ENCODE data around the gene GOLGA3. TPM values are rescaled to one million over a fixed set of nuclear protein-coding genes. Genes with fewer than 3 reads are reported as not detected.
"Not testable (repeated sequence)": the region's sequence is repeated elsewhere in the genome, so short reads cannot be mapped to it uniquely, and the experiment has no call there.

GOLGA3 gene
- polyA plus RNA-seq, 1 experiment = 22.6 TPM

DNA sequence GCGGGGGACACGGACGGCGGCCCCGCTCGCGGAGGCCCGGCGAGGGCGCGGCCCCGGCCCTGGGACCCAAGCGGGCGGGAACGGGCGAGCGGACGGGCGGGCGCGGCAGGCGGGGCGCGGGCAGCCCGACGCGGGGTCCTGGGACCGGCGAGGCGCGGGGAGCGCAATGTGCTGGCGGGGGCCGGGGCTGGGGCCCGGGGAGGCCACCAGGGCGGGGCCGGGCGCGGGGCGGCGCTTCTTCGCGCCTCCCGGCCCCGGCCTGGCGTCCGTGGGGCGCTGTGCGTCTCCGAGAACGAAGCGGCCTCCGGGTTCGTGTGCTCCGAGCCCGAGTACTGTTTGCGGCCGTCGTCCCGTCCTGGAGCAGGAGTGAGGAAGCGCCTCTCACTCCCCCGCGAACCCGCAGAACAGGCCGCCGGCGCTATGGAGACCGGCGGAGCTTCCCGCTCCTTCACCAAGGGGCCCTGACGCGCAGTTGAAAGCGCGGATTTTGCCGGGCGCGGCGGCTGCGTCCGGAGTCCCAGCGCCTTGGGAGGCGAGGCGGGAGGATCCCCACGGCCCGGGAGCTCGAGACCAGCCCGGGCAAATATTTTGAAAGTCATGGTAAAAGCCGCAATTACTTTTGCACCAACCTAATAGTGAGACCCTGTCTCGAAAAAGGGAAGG lies 66.6 kb downstream of the GOLGA3 start:
- ChIA-PET POLR2A (no interaction called here), CTCF (no interaction called here)
- TF ChIP-seq, protein P1, sequence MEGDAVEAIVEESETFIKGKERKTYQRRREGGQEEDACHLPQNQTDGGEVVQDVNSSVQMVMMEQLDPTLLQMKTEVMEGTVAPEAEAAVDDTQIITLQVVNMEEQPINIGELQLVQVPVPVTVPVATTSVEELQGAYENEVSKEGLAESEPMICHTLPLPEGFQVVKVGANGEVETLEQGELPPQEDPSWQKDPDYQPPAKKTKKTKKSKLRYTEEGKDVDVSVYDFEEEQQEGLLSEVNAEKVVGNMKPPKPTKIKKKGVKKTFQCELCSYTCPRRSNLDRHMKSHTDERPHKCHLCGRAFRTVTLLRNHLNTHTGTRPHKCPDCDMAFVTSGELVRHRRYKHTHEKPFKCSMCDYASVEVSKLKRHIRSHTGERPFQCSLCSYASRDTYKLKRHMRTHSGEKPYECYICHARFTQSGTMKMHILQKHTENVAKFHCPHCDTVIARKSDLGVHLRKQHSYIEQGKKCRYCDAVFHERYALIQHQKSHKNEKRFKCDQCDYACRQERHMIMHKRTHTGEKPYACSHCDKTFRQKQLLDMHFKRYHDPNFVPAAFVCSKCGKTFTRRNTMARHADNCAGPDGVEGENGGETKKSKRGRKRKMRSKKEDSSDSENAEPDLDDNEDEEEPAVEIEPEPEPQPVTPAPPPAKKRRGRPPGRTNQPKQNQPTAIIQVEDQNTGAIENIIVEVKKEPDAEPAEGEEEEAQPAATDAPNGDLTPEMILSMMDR (IDR thresholded peaks at IDR 0.05; ENCODE audit: low read depth, low read length) = 0 out of 2 replicates have a peak, but pooled peaks have one; percentile 2
- no peak for DNase-seq (ENCODE audit: low read depth, low spot score)
- H3K9me3 ChIP-seq (ENCODE audit: control insufficient read depth, insufficient read depth, low read length) = peaks cover 3% of the 10 kb centered on the region; the same call in 1 of the 2 replicates
- peak overlapping the region; percentile 88 for H3K4me3 ChIP-seq (ENCODE audit: low read depth, low read length)
- peak overlapping the region; percentile 93 for H3K27ac ChIP-seq (ENCODE audit: low read depth, low read length)
- no peaks in the 10 kb centered on the region for H3K27me3 ChIP-seq (ENCODE audit: control insufficient read depth, insufficient read depth, low read length)

- peak within 1 kb of the TSS; percentile 93 for H3K27ac ChIP-seq (ENCODE audit: low read depth, low read length)
- no peak for DNase-seq (ENCODE audit: low read depth, low spot score)
- peaks cover 3% of the 10 kb centered on the region; the same call in 1 of the 2 replicates for H3K9me3 ChIP-seq (ENCODE audit: control insufficient read depth, insufficient read depth, low read length)
- ChIA-PET CTCF (no interaction called here), POLR2A (no interaction called here)
- H3K4me3 ChIP-seq (ENCODE audit: low read depth, low read length) = peak within 1 kb of the TSS; percentile 88
- H3K27me3 ChIP-seq (ENCODE audit: control insufficient read depth, insufficient read depth, low read length) = no peaks in the 10 kb centered on the region
- TF ChIP-seq, protein P1 (IDR thresholded peaks at IDR 0.05; ENCODE audit: low read depth, low read length) = no peak
Observed at GRCh38 chr12:132761032-132761920, 67.4 kb downstream of the GOLGA3 start, which contains the start of gene ANKLE2. TSS of gene ANKLE2 (minus strand) at chr12:132761832. CDS start at chr12:132761798, 34 bp downstream.

DNA sequence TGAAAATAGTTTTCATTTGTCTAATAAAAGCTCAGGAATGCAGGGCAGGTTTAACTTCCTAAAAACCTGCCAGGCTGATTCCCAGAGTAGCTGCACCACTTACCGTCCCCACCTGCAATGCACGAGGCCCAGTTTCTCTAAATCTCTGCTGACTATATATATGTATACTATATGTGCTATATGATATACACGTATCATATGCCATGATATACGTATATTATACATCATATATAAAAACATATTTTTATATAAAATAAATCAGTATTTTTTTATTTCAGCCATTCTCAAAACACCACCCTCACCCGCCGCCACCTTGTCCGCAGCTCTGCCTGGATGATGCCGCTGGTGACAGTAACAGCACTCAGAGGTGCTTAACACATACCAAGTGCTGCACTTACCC lies 69.3 kb downstream of the GOLGA3 start:
- POLR2A ChIA-PET = no interaction called here
- Histone ChIP-seq H3K9me3 (ENCODE audit: control insufficient read depth, insufficient read depth, low read length) (peaks cover 3% of the 10 kb centered on the region; the same call in 1 of the 2 replicates), H3K27ac (ENCODE audit: low read depth, low read length) (no peak overlapping the region), H3K27me3 (ENCODE audit: control insufficient read depth, insufficient read depth, low read length) (no peaks in the 10 kb centered on the region), H3K4me3 (ENCODE audit: low read depth, low read length) (peak overlapping the region; percentile 27)
- CTCF ChIA-PET = interaction anchor here (0.6 kb wide), 1 partner anchor 84 kb away, joined by 3 read pairs; no protein-coding TSS in a partner anchor
- TF ChIP-seq, protein P1 (IDR thresholded peaks at IDR 0.05; ENCODE audit: low read depth, low read length) = no peak
- DNase-seq (ENCODE audit: low read depth, low spot score) = no peak

GRCh38 chr12:132758825-132759224 lies 69.8 kb downstream of the GOLGA3 start:
- H3K27ac ChIP-seq (ENCODE audit: low read depth, low read length); DNase-seq (ENCODE audit: low read depth, low spot score); H3K4me3 ChIP-seq (ENCODE audit: low read depth, low read length); POLR2A ChIA-PET; H3K9me3 ChIP-seq (ENCODE audit: control insufficient read depth, insufficient read depth, low read length); CTCF ChIA-PET; H3K27me3 ChIP-seq (ENCODE audit: control insufficient read depth, insufficient read depth, low read length): not testable (repeated sequence)

- no peak for DNase-seq (ENCODE audit: low read depth, low spot score)
- ChIA-PET POLR2A (interaction anchor here (1.0 kb wide), 1 partner anchor 37 kb away, joined by 4 read pairs; no protein-coding TSS in a partner anchor), CTCF (no interaction called here)
- Histone ChIP-seq H3K4me3 (ENCODE audit: low read depth, low read length) (no peak overlapping the region), H3K9me3 (ENCODE audit: control insufficient read depth, insufficient read depth, low read length) (no peaks in the 10 kb centered on the region; the same call in 1 of the 2 replicates), H3K27me3 (ENCODE audit: control insufficient read depth, insufficient read depth, low read length) (no peaks in the 10 kb centered on the region), H3K27ac (ENCODE audit: low read depth, low read length) (no peak overlapping the region)
- TF ChIP-seq, protein P1 (IDR thresholded peaks at IDR 0.05; ENCODE audit: low read depth, low read length) = no peak
Observed at GRCh38 chr12:132754160-132754932, 74.3 kb downstream of the GOLGA3 start.

- H3K27ac ChIP-seq (ENCODE audit: low read depth, low read length); DNase-seq (ENCODE audit: low read depth, low spot score); H3K27me3 ChIP-seq (ENCODE audit: control insufficient read depth, insufficient read depth, low read length); H3K4me3 ChIP-seq (ENCODE audit: low read depth, low read length); POLR2A ChIA-PET; H3K9me3 ChIP-seq (ENCODE audit: control insufficient read depth, insufficient read depth, low read length); CTCF ChIA-PET: not testable (repeated sequence)
Observed at GRCh38 chr12:132753670-132754069, 75.0 kb downstream of the GOLGA3 start.
